Measurements from ENCODE around the gene KDM4C. TPM values are rescaled to one million over a fixed set of nuclear protein-coding genes. Genes with fewer than 3 reads are reported as not detected.

Gene KDM4C
- total RNA-seq, 1 experiment from 2014 or later = 16.2 TPM

DNA sequence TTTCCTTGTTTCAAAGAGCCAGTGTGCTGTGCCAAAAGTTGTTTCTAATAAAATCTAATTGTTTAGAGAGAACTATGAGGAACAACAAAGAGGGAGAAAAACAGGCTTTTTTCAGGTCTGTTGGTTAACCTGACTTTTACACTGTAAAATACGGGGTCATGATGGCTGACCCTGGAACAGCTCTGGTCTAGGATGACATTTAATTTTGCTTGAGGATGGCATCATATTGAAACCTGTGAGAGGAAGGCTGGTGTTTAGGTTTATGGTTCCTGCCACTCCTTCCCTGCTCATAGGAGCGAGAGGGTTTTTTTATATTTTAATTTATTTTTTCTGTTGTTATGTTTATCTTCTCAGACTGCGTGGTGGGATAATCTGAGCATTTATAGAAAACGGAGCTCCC is 327.6 kb downstream of the KDM4C start:
- Mint-ChIP-seq H3K36me3 (ENCODE audit: insufficient read depth, unreplicated experiment) (no peaks in the 10 kb centered on the region), H3K27me3 (ENCODE audit: unreplicated experiment) (no peaks in the 10 kb centered on the region), H3K4me3 (ENCODE audit: low read depth, unreplicated experiment) (no peak overlapping the region), H3K9me3 (ENCODE audit: low read depth, unreplicated experiment) (no peaks in the 10 kb centered on the region), H3K27ac (ENCODE audit: unreplicated experiment) (no peak overlapping the region), H3K4me1 (ENCODE audit: low read depth, unreplicated experiment) (no peaks in the 10 kb centered on the region)
- intact Hi-C loops (cut with micrococcal nuclease; ENCODE audit: unreplicated experiment) = no loop called here
- CTCF ChIA-PET = no interaction called here
- BruUV-seq (replicated peaks) = no TSS peak
- no peak for DNase-seq
- TF ChIP-seq, protein P1, sequence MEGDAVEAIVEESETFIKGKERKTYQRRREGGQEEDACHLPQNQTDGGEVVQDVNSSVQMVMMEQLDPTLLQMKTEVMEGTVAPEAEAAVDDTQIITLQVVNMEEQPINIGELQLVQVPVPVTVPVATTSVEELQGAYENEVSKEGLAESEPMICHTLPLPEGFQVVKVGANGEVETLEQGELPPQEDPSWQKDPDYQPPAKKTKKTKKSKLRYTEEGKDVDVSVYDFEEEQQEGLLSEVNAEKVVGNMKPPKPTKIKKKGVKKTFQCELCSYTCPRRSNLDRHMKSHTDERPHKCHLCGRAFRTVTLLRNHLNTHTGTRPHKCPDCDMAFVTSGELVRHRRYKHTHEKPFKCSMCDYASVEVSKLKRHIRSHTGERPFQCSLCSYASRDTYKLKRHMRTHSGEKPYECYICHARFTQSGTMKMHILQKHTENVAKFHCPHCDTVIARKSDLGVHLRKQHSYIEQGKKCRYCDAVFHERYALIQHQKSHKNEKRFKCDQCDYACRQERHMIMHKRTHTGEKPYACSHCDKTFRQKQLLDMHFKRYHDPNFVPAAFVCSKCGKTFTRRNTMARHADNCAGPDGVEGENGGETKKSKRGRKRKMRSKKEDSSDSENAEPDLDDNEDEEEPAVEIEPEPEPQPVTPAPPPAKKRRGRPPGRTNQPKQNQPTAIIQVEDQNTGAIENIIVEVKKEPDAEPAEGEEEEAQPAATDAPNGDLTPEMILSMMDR (IDR thresholded peaks at IDR 0.05; ENCODE audit: unreplicated experiment) = no peak

- no TSS peak for BruUV-seq (replicated peaks)
- Mint-ChIP-seq H3K36me3 (ENCODE audit: insufficient read depth, unreplicated experiment) (no peaks in the 10 kb centered on the region), H3K4me1 (ENCODE audit: low read depth, unreplicated experiment) (no peaks in the 10 kb centered on the region), H3K4me3 (ENCODE audit: low read depth, unreplicated experiment) (no peak overlapping the region), H3K27ac (ENCODE audit: unreplicated experiment) (no peak overlapping the region), H3K27me3 (ENCODE audit: unreplicated experiment) (no peaks in the 10 kb centered on the region), H3K9me3 (ENCODE audit: low read depth, unreplicated experiment) (no peaks in the 10 kb centered on the region)
- CTCF ChIA-PET = interaction anchor here (0.7 kb wide), 1 partner anchor 413 kb away, joined by 3 read pairs; no protein-coding TSS in a partner anchor
- DNase-seq = no peak
- TF ChIP-seq, protein P1 (IDR thresholded peaks at IDR 0.05; ENCODE audit: unreplicated experiment) = no peak
- intact Hi-C loops (cut with micrococcal nuclease; ENCODE audit: unreplicated experiment) = no loop called here
Observed at GRCh38 chr9:7086389-7086788, 328.6 kb downstream of the KDM4C start.

DNA sequence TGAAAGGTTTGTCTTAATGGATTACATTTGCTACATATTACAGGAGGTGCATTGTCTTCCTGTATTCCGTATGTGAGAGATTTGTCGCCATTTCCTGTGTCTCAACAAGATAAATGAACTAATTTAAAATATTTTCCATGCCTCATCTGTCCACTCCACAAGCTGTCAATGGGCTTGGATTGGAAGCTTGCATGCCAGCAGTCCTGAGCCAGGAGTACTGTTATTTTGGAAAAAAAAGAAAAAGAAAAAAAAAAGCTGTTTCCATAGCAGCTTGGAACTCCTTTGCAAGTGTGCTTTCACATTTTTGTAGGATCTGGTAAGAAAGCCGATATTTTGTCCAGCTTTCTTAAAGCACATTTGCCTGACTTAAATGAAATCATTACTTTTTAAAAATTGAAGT is 330.8 kb downstream of the KDM4C start:
- intact Hi-C loops (cut with micrococcal nuclease; ENCODE audit: unreplicated experiment) = no loop called here
- no peaks in the 10 kb centered on the region for H3K4me1 Mint-ChIP-seq (ENCODE audit: low read depth, unreplicated experiment)
- H3K4me3 Mint-ChIP-seq (ENCODE audit: low read depth, unreplicated experiment) = no peak overlapping the region
- H3K36me3 Mint-ChIP-seq (ENCODE audit: insufficient read depth, unreplicated experiment) = no peaks in the 10 kb centered on the region
- CTCF ChIA-PET = no interaction called here
- BruUV-seq (replicated peaks) = no TSS peak
- TF ChIP-seq, protein P1 (IDR thresholded peaks at IDR 0.05; ENCODE audit: unreplicated experiment) = no peak
- no peaks in the 10 kb centered on the region for H3K9me3 Mint-ChIP-seq (ENCODE audit: low read depth, unreplicated experiment)
- no peak overlapping the region for H3K27ac Mint-ChIP-seq (ENCODE audit: unreplicated experiment)
- H3K27me3 Mint-ChIP-seq (ENCODE audit: unreplicated experiment) = no peaks in the 10 kb centered on the region
- DNase-seq = no peak

GRCh38 chr9:7089406-7090193 is 331.8 kb downstream of the KDM4C start:
- BruUV-seq (replicated peaks) = no TSS peak
- H3K4me1 Mint-ChIP-seq (ENCODE audit: low read depth, unreplicated experiment) = no peaks in the 10 kb centered on the region
- no peaks in the 10 kb centered on the region for H3K36me3 Mint-ChIP-seq (ENCODE audit: insufficient read depth, unreplicated experiment)
- H3K9me3 Mint-ChIP-seq (ENCODE audit: low read depth, unreplicated experiment) = no peaks in the 10 kb centered on the region
- intact Hi-C loops (cut with micrococcal nuclease; ENCODE audit: unreplicated experiment) = no loop called here
- H3K4me3 Mint-ChIP-seq (ENCODE audit: low read depth, unreplicated experiment) = no peak overlapping the region
- H3K27ac Mint-ChIP-seq (ENCODE audit: unreplicated experiment) = no peak overlapping the region
- CTCF ChIA-PET = interaction anchor here (0.6 kb wide), 1 partner anchor 80 kb away, joined by 3 read pairs; no protein-coding TSS in a partner anchor
- DNase-seq = no peak
- H3K27me3 Mint-ChIP-seq (ENCODE audit: unreplicated experiment) = no peaks in the 10 kb centered on the region
- TF ChIP-seq, protein P1 (IDR thresholded peaks at IDR 0.05; ENCODE audit: unreplicated experiment) = no peak
